Stimulated activated CD8-positive, alpha-beta memory T cell treated with anti-CD3 and anti-CD28 coated beads, Interleukin-15, amount 100 ng/mL, for 4 hours (primary cell): Measurements from ENCODE around the gene IL17C.

Experiments used
- DNase-seq, 2 donors: peaks; one replicate each; pipeline ENCODE4 v3.0.0-alpha.2; 2020; ENCODE audit warnings: low read depth in 2 of 2

IL17C gene

GRCh38 chr16:88685156-88686061 is 47.0 kb downstream of the IL17C start:
- peak in 1 of 2 donors; percentile 49 for DNase-seq

- DNase-seq, result no peak
These were observed 47.7 kb downstream of the IL17C start for GRCh38 chr16:88686062-88686438.

GRCh38 chr16:88686439-88687253 is 48.3 kb downstream of the IL17C start, which contains the start of gene SNAI3:
Gene SNAI3, minus strand, starts transcription at chr16:88686507. Its CDS starts 101 bp downstream, at chr16:88686406.
- DNase-seq, result peak; percentile 70 to 77

- DNase-seq, result no peak
These were observed 48.8 kb downstream of the IL17C start for GRCh38 chr16:88687254-88687576.

GRCh38 chr16:88687676-88688012 is 49.3 kb downstream of the IL17C start:
- DNase-seq, result no peak

GRCh38 chr16:88688013-88688778 is 49.8 kb downstream of the IL17C start:
- DNase-seq, result no peak
